Gastrocnemius medialis (tissue), 4 donors: ENCODE results near the gene ATAD3C.

Source experiments
- CTCF ChIP-seq, 5 experiments: fragments of 450-650 bp in 3 of 5; fragments of 200-600 bp in 2 of 5; sonication (generic) in 2 of 5; IDR thresholded peaks in 4 of 5; conservative IDR thresholded peaks in 1 of 5; 1 replicate in 4 of 5; 2 replicates in 1 of 5; pipeline ENCODE4 v1.5.1; 2016 to 2019; ENCODE audit warnings: antibody characterized with exemption in 5 of 5, mild to moderate bottlenecking in 3 of 5, moderate library complexity in 3 of 5
- POLR2A ChIP-seq, 2 donors: fragments of 450-650 bp; IDR thresholded peaks; one replicate each; pipeline ENCODE4 v1.6.1; 2017; ENCODE audit warnings: antibody characterized with exemption in 2 of 2, mild to moderate bottlenecking in 2 of 2, moderate library complexity in 2 of 2

DNA sequence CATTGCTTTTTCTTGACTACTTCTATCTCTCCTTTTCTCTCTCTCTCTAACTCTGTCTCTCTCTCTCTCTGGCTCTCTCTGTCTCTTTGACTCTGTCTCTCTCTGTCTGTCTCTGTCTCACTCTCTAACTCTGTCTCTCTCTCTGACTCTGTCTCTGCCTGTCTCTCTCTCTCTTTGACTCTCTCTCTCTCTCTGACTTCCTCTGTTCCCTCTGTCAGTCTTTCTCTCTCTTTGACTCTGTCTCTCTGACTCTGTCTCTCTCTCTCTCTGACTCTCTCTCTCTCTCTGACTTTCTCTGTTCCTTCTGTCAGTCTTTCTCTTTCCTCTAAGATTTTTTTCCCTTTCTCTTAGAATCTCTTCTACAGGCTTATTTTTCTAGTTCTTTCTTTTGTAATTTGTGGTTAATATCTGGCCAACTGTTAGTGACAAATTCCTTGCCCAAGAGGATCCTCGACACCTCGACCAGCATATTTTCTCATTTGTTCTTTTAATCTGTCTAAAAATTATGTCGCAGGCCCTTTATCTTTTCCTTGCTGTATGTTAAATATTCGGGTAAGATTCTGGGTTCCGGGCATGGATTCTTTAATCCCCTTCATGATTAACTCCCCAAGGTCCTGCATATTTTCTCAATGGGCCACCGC lies at the start of gene ATAD3C:
- TF ChIP-seq CTCF (IDR thresholded peaks at IDR 0.05 in 4 of 5, conservative IDR thresholded peaks at IDR 0.05 in 1 of 5) (no peak), POLR2A (IDR thresholded peaks at IDR 0.05) (no peak)
